Naive thymus-derived CD4-positive, alpha-beta T cell (primary cell): ENCODE data around the gene B3GNT4. TPM values are rescaled to one million over a fixed set of nuclear protein-coding genes. Genes with fewer than 3 reads are reported as not detected.
A peak's percentile ranks its signal among the peaks of the same experiment; 100 is the strongest.

Experiments used
- ATAC-seq: fragments of 150-1000 bp; cut with Tn5 transposase; 2 replicates; pipeline ENCODE4 v1.10.0; 2021; ENCODE audit warnings: mild to moderate bottlenecking, moderate library complexity
- CTCF ChIA-PET: fragments of 350-600 bp; sonication (Branson Sonifier 250); formaldehyde crosslinking; loops from one replicate; lab custom pipeline; 2021; ENCODE audit warnings: antibody characterized with exemption; lab: Charles Lee
- POLR2A ChIA-PET: fragments of 350-600 bp; sonication (Branson Sonifier 250); formaldehyde crosslinking; loops from one replicate; lab custom pipeline; 2021; ENCODE audit warnings: antibody characterized with exemption, inconsistent platforms; lab: Charles Lee
- DNase-seq, 9 donors: peaks; one replicate each; pipeline versions ENCODE4 v3.0.0 to v3.0.0-alpha.2; 2020 to 2022; ENCODE audit warnings: mixed read lengths in 1 of 9
- H3K27ac ChIP-seq: one replicate; pipeline ENCODE4 v1.7.0; 2013; ENCODE audit warnings: mild to moderate bottlenecking, low read depth, low read length, moderate library complexity
- H3K27me3 ChIP-seq, 2 donors: one replicate each; pipeline ENCODE4 v1.7.0; 2013; ENCODE audit warnings: low read length in 2 of 2, mild to moderate bottlenecking in 2 of 2, moderate library complexity in 2 of 2; ENCODE audit not compliant: control insufficient read depth in 2 of 2, insufficient read depth in 2 of 2
- H3K36me3 ChIP-seq, 3 experiments: 1 replicate in 2 of 3; 2 replicates in 1 of 3; pipeline ENCODE4 v1.7.0; 2013; ENCODE audit warnings: low read length in 3 of 3, mild to moderate bottlenecking in 3 of 3, moderate library complexity in 1 of 3; ENCODE audit not compliant: insufficient read depth in 3 of 3, control insufficient read depth in 2 of 3
- H3K4me1 ChIP-seq, 2 donors: one replicate each; pipeline ENCODE4 v1.7.0; 2013; ENCODE audit warnings: low read length in 2 of 2, mild to moderate bottlenecking in 2 of 2, moderate library complexity in 1 of 2; ENCODE audit not compliant: control insufficient read depth in 2 of 2, insufficient read depth in 2 of 2
- H3K4me3 ChIP-seq: 2 replicates; pipeline ENCODE4 v1.7.0; 2013; ENCODE audit warnings: mild to moderate bottlenecking, low read length
- H3K9me3 ChIP-seq, 3 experiments: 1 replicate in 2 of 3; 2 replicates in 1 of 3; pipeline ENCODE4 v1.7.0; 2013; ENCODE audit warnings: low read length in 3 of 3; ENCODE audit not compliant: control insufficient read depth in 2 of 3
- H3K27ac Mint-ChIP-seq, 9 donors: one replicate each; pipeline ENCODE4 v1.8.0; 2020 to 2022; ENCODE audit warnings: mixed read lengths in 9 of 9, mild to moderate bottlenecking in 8 of 9, moderate library complexity in 5 of 9, inconsistent platforms in 2 of 9
- H3K27me3 Mint-ChIP-seq, 5 donors: one replicate each; pipeline ENCODE4 v1.8.0; 2021 to 2022; ENCODE audit warnings: mixed read lengths in 5 of 5, mild to moderate bottlenecking in 1 of 5
- H3K36me3 Mint-ChIP-seq, 5 donors: one replicate each; pipeline ENCODE4 v1.8.0; 2020 to 2022; ENCODE audit warnings: mixed read lengths in 5 of 5, mild to moderate bottlenecking in 3 of 5, inconsistent platforms in 1 of 5
- H3K4me1 Mint-ChIP-seq, 7 donors: one replicate each; pipeline ENCODE4 v1.8.0; 2020 to 2022; ENCODE audit warnings: mixed read lengths in 7 of 7, mild to moderate bottlenecking in 3 of 7, inconsistent platforms in 1 of 7
- H3K4me3 Mint-ChIP-seq, 10 donors: one replicate each; pipeline ENCODE4 v1.8.0; 2020 to 2022; ENCODE audit warnings: mild to moderate bottlenecking in 10 of 10, mixed read lengths in 10 of 10, moderate library complexity in 6 of 10, inconsistent platforms in 2 of 10
- H3K9me3 Mint-ChIP-seq, 11 donors: one replicate each; pipeline ENCODE4 v1.8.0; 2020 to 2022; ENCODE audit warnings: mixed read lengths in 11 of 11, mild to moderate bottlenecking in 4 of 11, inconsistent platforms in 1 of 11, moderate library complexity in 1 of 11
- intact Hi-C, 2 donors: fragments of 100-400 bp; cut with micrococcal nuclease; formaldehyde crosslinking; loops; one replicate each; pipeline ENCODE4 v1.15.1; 2023
- polyA plus RNA-seq, 2 donors: library from polyadenylated mRNA; unstranded; fragments of 300-500 nt; fragmentation: Illumina TruSeq; gene quantifications; one replicate each; pipeline ENCODE4 v1.2.3, GENCODE V29; 2021
- total RNA-seq, 6 experiments: library from RNA in 5 of 6; stranded (reverse) in 5 of 6; gene quantifications; 1 replicate in 5 of 6; 2 replicates in 1 of 6; pipeline ENCODE4 v1.2.3 and lab custom pipeline; 2021 to 2026

Gene B3GNT4
- total and polyA plus RNA-seq, 7 experiments from 2014 or later: 0.15 to 1.1 (median 0.54) TPM; not detected in 2

- no peak overlapping the region for H3K4me3 Mint-ChIP-seq
- Histone ChIP-seq H3K27ac (no peak overlapping the region), H3K4me1 (peaks cover 0 to 3% of the 10 kb centered on the region in 2 donors), H3K4me3 (no peak overlapping the region), H3K9me3 (no peaks in the 10 kb centered on the region), H3K36me3 (no peaks in the 10 kb centered on the region), H3K27me3 (no peaks in the 10 kb centered on the region)
- ChIA-PET POLR2A (no interaction called here), CTCF (interaction anchor here (0.6 kb wide), 1 partner anchor 1303 kb away, joined by 3 read pairs; no protein-coding TSS in a partner anchor)
- no peaks in the 10 kb centered on the region for H3K9me3 Mint-ChIP-seq
- H3K27ac Mint-ChIP-seq: no peak overlapping the region
- no peaks in the 10 kb centered on the region for H3K36me3 Mint-ChIP-seq
- intact Hi-C loops: no loop called here
- no peak for DNase-seq
- no peak for ATAC-seq
- H3K27me3 Mint-ChIP-seq: peaks cover 0 to 26% (median 0%) of the 10 kb centered on the region in 5 donors
- peaks cover 0 to 13% (median 5%) of the 10 kb centered on the region in 7 donors for H3K4me1 Mint-ChIP-seq
These were observed 17.9 kb upstream of the B3GNT4 start for GRCh38 chr12:122185494-122186082.

- H3K4me3 Mint-ChIP-seq: no peak overlapping the region
- H3K9me3 Mint-ChIP-seq: no peaks in the 10 kb centered on the region
- ATAC-seq (no peak), DNase-seq (no peak)
- no peak overlapping the region for H3K27ac Mint-ChIP-seq
- intact Hi-C loops: no loop called here
- Histone ChIP-seq H3K36me3 (no peaks in the 10 kb centered on the region), H3K4me3 (no peak overlapping the region), H3K27me3 (no peaks in the 10 kb centered on the region), H3K27ac (no peak overlapping the region), H3K4me1 (peaks cover 0 to 3% of the 10 kb centered on the region in 2 donors), H3K9me3 (no peaks in the 10 kb centered on the region)
- peaks cover 0 to 18% (median 6%) of the 10 kb centered on the region in 7 donors for H3K4me1 Mint-ChIP-seq
- ChIA-PET CTCF (interaction anchor here (0.7 kb wide), 1 partner anchor 132 kb away, joined by 3 read pairs; no protein-coding TSS in a partner anchor), POLR2A (no interaction called here)
- H3K36me3 Mint-ChIP-seq: no peaks in the 10 kb centered on the region
- H3K27me3 Mint-ChIP-seq: peaks cover 0 to 20% (median 0%) of the 10 kb centered on the region in 5 donors
These were observed 16.0 kb upstream of the B3GNT4 start for GRCh38 chr12:122187466-122187865.

DNA sequence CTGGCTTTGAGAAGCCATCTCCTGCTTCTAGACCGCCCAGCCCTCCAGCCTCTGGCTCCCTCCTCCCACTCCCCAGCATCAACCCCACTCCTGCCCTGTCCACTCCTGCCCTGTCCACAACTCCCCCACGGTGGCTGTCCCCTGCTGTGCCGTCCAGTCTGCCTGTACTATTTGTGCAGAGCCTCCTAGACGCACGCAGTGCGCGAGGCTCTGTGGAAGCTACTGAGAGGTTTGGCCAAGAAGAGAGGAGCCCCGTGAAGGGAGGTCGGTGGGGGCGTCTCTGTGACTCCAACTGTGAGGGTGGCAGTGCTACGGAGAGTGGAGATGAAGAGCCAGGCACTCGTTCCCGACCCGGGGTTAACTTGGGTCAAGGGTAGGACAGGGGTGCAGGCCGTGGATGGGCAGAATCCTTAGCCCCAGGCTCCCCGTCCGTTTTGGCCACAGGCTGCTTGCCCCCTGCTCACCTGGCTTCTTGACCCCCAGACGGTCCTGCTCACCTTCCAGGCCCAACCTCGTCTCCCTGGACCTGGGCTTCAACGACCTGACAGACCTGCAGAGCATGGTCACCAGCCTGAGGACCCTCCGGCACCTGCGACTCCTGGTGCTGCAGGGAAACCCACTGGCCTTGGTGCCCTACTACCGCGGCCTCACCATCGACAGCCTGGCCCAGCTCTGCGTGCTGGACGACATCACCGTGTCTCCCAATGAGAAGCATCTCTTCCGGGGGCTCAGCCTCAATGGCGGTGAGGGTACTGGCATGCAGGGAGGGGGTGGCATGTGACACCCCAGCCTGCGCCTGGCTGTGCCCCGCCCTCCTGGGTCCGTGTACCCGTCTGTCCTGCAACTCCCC, 13.7 kb upstream of the B3GNT4 start:
- CTCF ChIA-PET: interaction anchor here (1.9 kb wide), 1 partner anchor 136 kb away, joined by 11 read pairs; no protein-coding TSS in a partner anchor
- DNase-seq (no peak), ATAC-seq (no peak)
- Histone ChIP-seq H3K4me3 (no peak overlapping the region), H3K27me3 (no peaks in the 10 kb centered on the region), H3K4me1 (no peaks in the 10 kb centered on the region), H3K36me3 (no peaks in the 10 kb centered on the region), H3K9me3 (no peaks in the 10 kb centered on the region), H3K27ac (no peak overlapping the region)
- Mint-ChIP-seq H3K27ac (no peak overlapping the region), H3K36me3 (no peaks in the 10 kb centered on the region), H3K4me3 (no peak overlapping the region), H3K27me3 (peaks cover 0 to 6% (median 0%) of the 10 kb centered on the region in 5 donors), H3K4me1 (peaks cover 0 to 7% (median 2%) of the 10 kb centered on the region in 7 donors), H3K9me3 (peaks cover 0 to 2% (median 0%) of the 10 kb centered on the region in 11 donors)
- POLR2A ChIA-PET: no interaction called here
- intact Hi-C loops: loop anchor here (2.0 kb wide), 2 partner anchors 29 to 67 kb away; no protein-coding TSS in a partner anchor

- DNase-seq (peak in 8 of 9 donors; percentile 29 to 70 (median 55)), ATAC-seq (peak; percentile 89)
- Histone ChIP-seq H3K27ac (no peak overlapping the region), H3K4me3 (no peak overlapping the region), H3K4me1 (no peaks in the 10 kb centered on the region), H3K27me3 (no peaks in the 10 kb centered on the region), H3K9me3 (no peaks in the 10 kb centered on the region), H3K36me3 (no peaks in the 10 kb centered on the region)
- no peak overlapping the region for H3K4me3 Mint-ChIP-seq
- H3K9me3 Mint-ChIP-seq: peaks cover 0 to 8% (median 3%) of the 10 kb centered on the region in 11 donors
- peaks cover 0 to 12% (median 0%) of the 10 kb centered on the region in 5 donors for H3K27me3 Mint-ChIP-seq
- intact Hi-C loops: loop anchor here (1.0 to 2.0 kb wide), 5 partner anchors 30 to 274 kb away; no protein-coding TSS in a partner anchor
- POLR2A ChIA-PET: no interaction called here
- no peak overlapping the region for H3K27ac Mint-ChIP-seq
- H3K36me3 Mint-ChIP-seq: peaks cover 0 to 7% (median 5%) of the 10 kb centered on the region in 5 donors
- CTCF ChIA-PET: interaction anchor here (0.6 to 1.9 kb wide), 3 partner anchors 45 to 155 kb away, joined by 3 to 11 read pairs (median 6); no protein-coding TSS in a partner anchor
- peaks cover 0 to 6% (median 0%) of the 10 kb centered on the region in 7 donors for H3K4me1 Mint-ChIP-seq
These were observed 12.5 kb upstream of the B3GNT4 start for GRCh38 chr12:122190842-122191668.

- Mint-ChIP-seq H3K4me3 (no peak overlapping the region), H3K9me3 (peaks cover 0 to 9% (median 3%) of the 10 kb centered on the region in 11 donors), H3K4me1 (peaks cover 0 to 6% (median 1%) of the 10 kb centered on the region in 7 donors), H3K27me3 (peaks cover 0 to 18% (median 2%) of the 10 kb centered on the region in 5 donors), H3K36me3 (peaks cover 0 to 7% (median 5%) of the 10 kb centered on the region in 5 donors), H3K27ac (no peak overlapping the region)
- no peak overlapping the region for H3K27ac ChIP-seq
- intact Hi-C loops: no loop called here
- H3K4me3 ChIP-seq: no peak overlapping the region
- no peaks in the 10 kb centered on the region for H3K9me3 ChIP-seq
- ATAC-seq: no peak
- POLR2A ChIA-PET: no interaction called here
- no peaks in the 10 kb centered on the region for H3K36me3 ChIP-seq
- CTCF ChIA-PET: no interaction called here
- H3K27me3 ChIP-seq: no peaks in the 10 kb centered on the region
- no peak for DNase-seq
- no peaks in the 10 kb centered on the region for H3K4me1 ChIP-seq
These were observed 11.1 kb upstream of the B3GNT4 start for GRCh38 chr12:122192441-122192840.

GRCh38 chr12:122194804-122195203, 8.7 kb upstream of the B3GNT4 start:
- no peaks in the 10 kb centered on the region for H3K9me3 ChIP-seq
- Mint-ChIP-seq H3K36me3 (peaks cover 0 to 7% (median 5%) of the 10 kb centered on the region in 5 donors), H3K4me3 (no peak overlapping the region), H3K4me1 (peaks cover 0 to 6% (median 4%) of the 10 kb centered on the region in 7 donors), H3K27ac (no peak overlapping the region), H3K9me3 (peaks cover 0 to 9% (median 3%) of the 10 kb centered on the region in 11 donors), H3K27me3 (peaks cover 0 to 24% (median 12%) of the 10 kb centered on the region in 5 donors)
- peaks cover 0 to 3% of the 10 kb centered on the region in 2 donors for H3K27me3 ChIP-seq
- ATAC-seq (no peak), DNase-seq (no peak)
- ChIA-PET CTCF (no interaction called here), POLR2A (no interaction called here)
- H3K27ac ChIP-seq: no peak overlapping the region
- no peak overlapping the region for H3K4me3 ChIP-seq
- intact Hi-C loops: no loop called here
- no peaks in the 10 kb centered on the region for H3K36me3 ChIP-seq
- H3K4me1 ChIP-seq: no peaks in the 10 kb centered on the region
